Ecto neural progenitor cell (in vitro differentiated cells): ENCODE measurements around the gene COMTD1.

Experiments used
- DNase-seq: peaks from one replicate; pipeline ENCODE4 v3.0.0-alpha.2; 2018; ENCODE audit warnings: low spot score

The COMTD1 gene

GRCh38 chr10:75245354-75246250 is 9.8 kb upstream of the COMTD1 start:
- no peak for DNase-seq

- no peak for DNase-seq
These were observed 9.0 kb upstream of the COMTD1 start for GRCh38 chr10:75244487-75245353.

GRCh38 chr10:75243426-75243825 is 7.7 kb upstream of the COMTD1 start:
- no peak for DNase-seq

GRCh38 chr10:75240329-75241076 is 4.7 kb upstream of the COMTD1 start:
- no peak for DNase-seq

- DNase-seq = no peak
These were observed 3.5 kb upstream of the COMTD1 start for GRCh38 chr10:75239096-75239790.

GRCh38 chr10:75238182-75239095 is 2.7 kb upstream of the COMTD1 start:
- DNase-seq = no peak

- DNase-seq = no peak
These were observed 545 bp upstream of the COMTD1 start for GRCh38 chr10:75236178-75236825.

GRCh38 chr10:75234683-75235374 is 928 bp downstream of the COMTD1 start:
- peak; percentile 83 for DNase-seq

- DNase-seq = peak; percentile 96
These were observed 1.6 kb downstream of the COMTD1 start for GRCh38 chr10:75234017-75234682.

- peak; percentile 59 for DNase-seq
These were observed 2.2 kb downstream of the COMTD1 start for GRCh38 chr10:75233444-75234016.

- DNase-seq = no peak
These were observed 3.8 kb downstream of the COMTD1 start for GRCh38 chr10:75231672-75232581.

GRCh38 chr10:75230600-75231038 is 5.1 kb downstream of the COMTD1 start:
- DNase-seq = peak; percentile 84

GRCh38 chr10:75229971-75230370 is 5.8 kb downstream of the COMTD1 start:
- DNase-seq = no peak

- DNase-seq = no peak
These were observed 6.9 kb downstream of the COMTD1 start for GRCh38 chr10:75228834-75229233.

GRCh38 chr10:75228278-75228677 is 7.5 kb downstream of the COMTD1 start:
- no peak for DNase-seq

GRCh38 chr10:75226656-75227055 is 9.1 kb downstream of the COMTD1 start:
- DNase-seq = no peak

- no peak for DNase-seq
These were observed 9.7 kb downstream of the COMTD1 start for GRCh38 chr10:75226095-75226494.
